SHP77 (cell line): ENCODE measurements around the gene XRCC4.
"Not testable (repeated sequence)": the region's sequence is repeated elsewhere in the genome, so short reads cannot be mapped to it uniquely, and the experiment has no call there.

Experiments
- DNase-seq, 2 experiments: peaks; one replicate each; lab custom pipeline; 2025; lab: John Stamatoyannopoulos, UW

The XRCC4 gene

GRCh38 chr5:83179966-83180365, 102.6 kb downstream of the XRCC4 start:
- no peak for DNase-seq

GRCh38 chr5:83184534-83184933, 107.2 kb downstream of the XRCC4 start:
- no peak for DNase-seq

- DNase-seq, result no peak
Measured at GRCh38 chr5:83192947-83193346, 115.6 kb downstream of the XRCC4 start.

GRCh38 chr5:83197326-83197967, 120.1 kb downstream of the XRCC4 start:
- peak; percentile 25 to 47 for DNase-seq

GRCh38 chr5:83199126-83199525, 121.8 kb downstream of the XRCC4 start:
- no peak for DNase-seq

GRCh38 chr5:83204651-83205050, 127.3 kb downstream of the XRCC4 start:
- DNase-seq, result no peak

GRCh38 chr5:83209963-83210362, 132.6 kb downstream of the XRCC4 start:
- no peak for DNase-seq

GRCh38 chr5:83219077-83219476, 141.7 kb downstream of the XRCC4 start:
- no peak for DNase-seq

- no peak for DNase-seq
Measured at GRCh38 chr5:83219495-83219894, 142.1 kb downstream of the XRCC4 start.

GRCh38 chr5:83220331-83220730, 143.0 kb downstream of the XRCC4 start:
- no peak for DNase-seq

GRCh38 chr5:83222906-83223305, 145.6 kb downstream of the XRCC4 start:
- no peak for DNase-seq

GRCh38 chr5:83227611-83228010, 150.3 kb downstream of the XRCC4 start:
- no peak for DNase-seq

- no peak for DNase-seq
Measured at GRCh38 chr5:83230511-83230910, 153.2 kb downstream of the XRCC4 start.

- DNase-seq, result no peak
Measured at GRCh38 chr5:83244516-83244915, 167.2 kb downstream of the XRCC4 start.

GRCh38 chr5:83245037-83245436, 167.7 kb downstream of the XRCC4 start:
- no peak for DNase-seq

GRCh38 chr5:83246071-83246470, 168.7 kb downstream of the XRCC4 start:
- no peak for DNase-seq

GRCh38 chr5:83249156-83249555, 171.8 kb downstream of the XRCC4 start:
- no peak for DNase-seq

GRCh38 chr5:83251849-83252248, 174.5 kb downstream of the XRCC4 start:
- no peak for DNase-seq

GRCh38 chr5:83253720-83254119, 176.4 kb downstream of the XRCC4 start:
- DNase-seq, result no peak

- no peak for DNase-seq
Measured at GRCh38 chr5:83255268-83255667, 177.9 kb downstream of the XRCC4 start.

GRCh38 chr5:83256091-83256780, 178.9 kb downstream of the XRCC4 start:
- no peak for DNase-seq

- DNase-seq, result not testable (repeated sequence)
Measured at GRCh38 chr5:83257684-83258083, 180.3 kb downstream of the XRCC4 start.

- DNase-seq, result peak; percentile 85 to 89
Measured at GRCh38 chr5:83265318-83265717, 188.0 kb downstream of the XRCC4 start.

GRCh38 chr5:83270311-83270710, 193.0 kb downstream of the XRCC4 start:
- no peak for DNase-seq
